ENCODE data around the gene PLLP. TPM values are rescaled to one million over a fixed set of nuclear protein-coding genes. Genes with fewer than 3 reads are reported as not detected.

PLLP gene
- total RNA-seq, 1 experiment from 2014 or later = 2.8 TPM

DNA sequence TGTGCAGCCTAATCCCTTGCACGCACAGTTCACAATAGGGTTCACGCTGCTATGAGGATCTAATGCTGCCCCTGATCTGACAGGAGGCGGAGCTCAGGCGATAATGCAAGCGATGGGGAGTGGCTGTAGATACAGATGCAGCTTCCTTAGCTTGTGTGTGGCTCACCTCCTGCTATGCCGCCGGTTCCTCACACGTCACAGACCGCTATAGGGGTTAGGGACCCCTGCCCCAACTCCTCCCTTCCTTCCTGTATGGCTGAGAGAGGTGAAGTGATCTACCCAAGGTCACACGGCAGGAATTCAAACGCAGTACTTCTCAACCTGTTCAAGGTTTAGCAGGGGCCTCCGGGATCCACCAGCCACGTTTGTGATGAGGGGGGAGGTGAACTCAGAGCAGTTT, 13.4 kb upstream of the PLLP start:
- Histone ChIP-seq H3K4me1 (replicated peaks; ENCODE audit: insufficient read depth) (peaks cover 15% of the 10 kb centered on the region), H3K4me2 (no peak overlapping the region), H2AFZ (no peak overlapping the region), H3K27ac (no peak overlapping the region), H3K9me2 (ENCODE audit: insufficient read depth) (no peaks in the 10 kb centered on the region), H3K4me3 (no peak overlapping the region), H3K36me3 (ENCODE audit: low read depth) (no peaks in the 10 kb centered on the region), H3K79me2 (ENCODE audit: low read depth) (no peaks in the 10 kb centered on the region), H4K20me1 (ENCODE audit: insufficient read depth) (no peaks in the 10 kb centered on the region), H3K27me3 (ENCODE audit: insufficient read depth, low read depth) (no peaks in the 10 kb centered on the region), H3F3A (ENCODE audit: insufficient read depth, low read depth) (peaks cover 35% of the 10 kb centered on the region), H3K9me3 (ENCODE audit: insufficient read depth, low read depth) (no peaks in the 10 kb centered on the region)
- POLR2A ChIA-PET (ENCODE audit: unreplicated experiment) = no interaction called here
- TF ChIP-seq EZH2 (IDR thresholded peaks at IDR 0.05; ENCODE audit: low read depth) = no peak
- TF ChIP-seq, protein P1, sequence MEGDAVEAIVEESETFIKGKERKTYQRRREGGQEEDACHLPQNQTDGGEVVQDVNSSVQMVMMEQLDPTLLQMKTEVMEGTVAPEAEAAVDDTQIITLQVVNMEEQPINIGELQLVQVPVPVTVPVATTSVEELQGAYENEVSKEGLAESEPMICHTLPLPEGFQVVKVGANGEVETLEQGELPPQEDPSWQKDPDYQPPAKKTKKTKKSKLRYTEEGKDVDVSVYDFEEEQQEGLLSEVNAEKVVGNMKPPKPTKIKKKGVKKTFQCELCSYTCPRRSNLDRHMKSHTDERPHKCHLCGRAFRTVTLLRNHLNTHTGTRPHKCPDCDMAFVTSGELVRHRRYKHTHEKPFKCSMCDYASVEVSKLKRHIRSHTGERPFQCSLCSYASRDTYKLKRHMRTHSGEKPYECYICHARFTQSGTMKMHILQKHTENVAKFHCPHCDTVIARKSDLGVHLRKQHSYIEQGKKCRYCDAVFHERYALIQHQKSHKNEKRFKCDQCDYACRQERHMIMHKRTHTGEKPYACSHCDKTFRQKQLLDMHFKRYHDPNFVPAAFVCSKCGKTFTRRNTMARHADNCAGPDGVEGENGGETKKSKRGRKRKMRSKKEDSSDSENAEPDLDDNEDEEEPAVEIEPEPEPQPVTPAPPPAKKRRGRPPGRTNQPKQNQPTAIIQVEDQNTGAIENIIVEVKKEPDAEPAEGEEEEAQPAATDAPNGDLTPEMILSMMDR (conservative IDR thresholded peaks at IDR 0.05) = no peak
- intact Hi-C loops (cut with micrococcal nuclease; ENCODE audit: unreplicated experiment) = loop anchor here (10.0 kb wide), 1 partner anchor 313 kb away; the partner anchor contains the start of gene NLRC5
- CTCF ChIA-PET = no interaction called here
- DNase-seq = no peak
- BruUV-seq (replicated peaks) = no TSS peak

DNA sequence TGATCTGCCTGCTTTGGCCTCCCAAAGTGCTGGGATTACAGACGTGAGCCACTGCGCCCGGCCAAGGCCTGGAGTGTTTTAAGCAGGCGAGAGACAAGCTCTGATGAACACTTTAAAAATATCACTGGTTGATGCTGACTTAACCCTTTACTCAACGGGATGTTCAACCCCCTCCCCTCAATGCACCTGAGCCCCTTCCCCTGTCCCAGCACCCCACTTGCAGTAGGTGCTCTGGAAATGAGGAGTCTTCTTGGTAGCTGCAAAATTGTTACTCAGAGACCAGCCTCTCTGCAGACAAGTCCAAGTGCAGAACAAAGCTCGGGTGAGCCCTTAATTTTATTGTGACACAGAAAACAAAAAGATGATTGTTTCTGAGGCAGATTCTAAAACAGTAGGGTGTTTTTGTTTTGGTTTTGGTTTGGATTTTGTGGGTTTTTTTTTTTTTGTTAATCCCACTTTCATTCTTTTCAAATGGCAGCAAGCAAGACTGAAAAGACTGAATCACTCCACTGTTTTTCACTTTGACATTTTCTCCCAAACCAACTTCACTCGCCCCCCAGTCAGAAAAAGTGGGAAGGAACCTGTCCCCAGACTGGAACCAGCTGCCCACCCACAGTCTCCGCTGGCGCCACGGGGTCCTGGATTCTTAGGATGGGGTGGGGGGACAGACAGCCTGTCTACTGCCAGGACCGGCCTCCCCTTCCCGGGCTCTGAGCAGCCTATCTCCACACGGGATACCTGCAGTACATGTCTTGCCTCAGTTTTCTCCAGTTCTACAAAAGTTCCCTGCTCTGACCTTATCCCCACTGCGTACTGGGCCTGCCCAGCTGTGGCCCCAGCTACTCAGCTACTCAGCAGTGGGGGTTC, 5.2 kb upstream of the PLLP start:
- no peak for TF ChIP-seq EZH2 (IDR thresholded peaks at IDR 0.05; ENCODE audit: low read depth)
- TF ChIP-seq, protein P1 (conservative IDR thresholded peaks at IDR 0.05) = no peak
- Histone ChIP-seq H3K27me3 (ENCODE audit: insufficient read depth, low read depth) (no peaks in the 10 kb centered on the region), H3K27ac (no peak overlapping the region), H3K4me3 (no peak overlapping the region), H3K4me1 (replicated peaks; ENCODE audit: insufficient read depth) (peaks cover 26% of the 10 kb centered on the region), H3K9me3 (ENCODE audit: insufficient read depth, low read depth) (no peaks in the 10 kb centered on the region), H3K36me3 (ENCODE audit: low read depth) (no peaks in the 10 kb centered on the region), H3K9me2 (ENCODE audit: insufficient read depth) (no peaks in the 10 kb centered on the region), H2AFZ (no peak overlapping the region), H3K79me2 (ENCODE audit: low read depth) (no peaks in the 10 kb centered on the region), H3F3A (ENCODE audit: insufficient read depth, low read depth) (peaks cover 34% of the 10 kb centered on the region; the same call in 1 of the 2 replicates), H3K4me2 (no peak overlapping the region), H4K20me1 (ENCODE audit: insufficient read depth) (no peaks in the 10 kb centered on the region)
- DNase-seq = no peak
- no TSS peak for BruUV-seq (replicated peaks)
- intact Hi-C loops (cut with micrococcal nuclease; ENCODE audit: unreplicated experiment) = loop anchor here (10.0 kb wide), 1 partner anchor 305 kb away; the partner anchor contains the start of gene NLRC5
- ChIA-PET CTCF (interaction anchor here (0.6 kb wide), 1 partner anchor 9 kb away, joined by 3 read pairs; no protein-coding TSS in a partner anchor), POLR2A (ENCODE audit: unreplicated experiment) (interaction anchor here (0.7 kb wide), 2 partner anchors 98 to 494 kb away, joined by 4 read pairs; no protein-coding TSS in a partner anchor)

DNA sequence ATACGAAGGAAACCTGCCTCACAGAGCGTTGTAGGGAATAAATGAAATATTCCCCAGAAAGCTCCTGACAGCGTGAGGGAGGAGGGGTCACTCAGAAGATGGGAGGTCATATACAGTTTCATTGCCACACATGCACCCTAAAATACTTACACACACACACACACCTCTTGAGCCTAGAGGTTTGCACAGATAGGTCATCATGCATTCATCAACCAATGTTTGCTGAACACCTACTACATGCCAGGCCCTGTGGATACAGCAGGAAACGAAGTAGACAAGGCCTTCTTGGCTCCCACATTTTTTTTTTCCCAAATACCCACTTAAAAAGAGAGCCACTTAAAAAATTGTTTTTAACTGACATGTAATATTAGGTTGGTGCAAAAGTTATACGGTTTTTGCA, 907 bp upstream of the PLLP start:
- Histone ChIP-seq H3K9me2 (ENCODE audit: insufficient read depth) (no peaks in the 10 kb centered on the region), H3K36me3 (ENCODE audit: low read depth) (no peaks in the 10 kb centered on the region), H3K79me2 (ENCODE audit: low read depth) (no peaks in the 10 kb centered on the region), H3K4me3 (peak overlapping the region; percentile 68; the same call in 1 of the 2 replicates), H3K4me2 (peak overlapping the region; percentile 84), H3K27ac (no peak overlapping the region), H3K9me3 (ENCODE audit: insufficient read depth, low read depth) (no peaks in the 10 kb centered on the region), H4K20me1 (ENCODE audit: insufficient read depth) (no peaks in the 10 kb centered on the region), H3K27me3 (ENCODE audit: insufficient read depth, low read depth) (no peaks in the 10 kb centered on the region), H3F3A (ENCODE audit: insufficient read depth, low read depth) (peaks cover 29% of the 10 kb centered on the region), H3K4me1 (replicated peaks; ENCODE audit: insufficient read depth) (peaks cover 16% of the 10 kb centered on the region), H2AFZ (no peak overlapping the region)
- TF ChIP-seq, protein P1 (conservative IDR thresholded peaks at IDR 0.05) = no peak
- TF ChIP-seq EZH2 (IDR thresholded peaks at IDR 0.05; ENCODE audit: low read depth) = no peak
- DNase-seq = no peak
- POLR2A ChIA-PET (ENCODE audit: unreplicated experiment) = interaction anchor here (0.6 kb wide), 2 partner anchors 70 to 955 kb away, joined by 4 to 8 read pairs; no protein-coding TSS in a partner anchor
- intact Hi-C loops (cut with micrococcal nuclease; ENCODE audit: unreplicated experiment) = no loop called here
- no TSS peak for BruUV-seq (replicated peaks)
- CTCF ChIA-PET = no interaction called here
